HCT116 (cell line): ENCODE data around the gene URB1. TPM values are rescaled to one million over a fixed set of nuclear protein-coding genes. Genes with fewer than 3 reads are reported as not detected.

Source experiments
- ATAC-seq: fragments of 200-7000 bp; cut with Tn5 transposase; 2 replicates; pipeline ENCODE4 v1.9.1; 2020; ENCODE audit warnings: mild to moderate bottlenecking, moderate library complexity
- BruUV-seq: library from RNA; stranded (reverse); fragments of 400-500 nt; replicated peaks from 2 replicates; lab custom pipeline; 2021; lab: Mats Ljungman, UMichigan
- CTCF ChIA-PET: fragments of 300-600 bp; sonication (Branson Sonifier 250); formaldehyde crosslinking; loops from one replicate; lab custom pipeline; 2021; ENCODE audit warnings: antibody characterized with exemption; lab: Charles Lee
- POLR2A ChIA-PET: fragments of 300-600, 350-600 bp; sonication (Branson Sonifier 250); formaldehyde crosslinking; loops from one replicate; lab custom pipeline; 2021; ENCODE audit warnings: antibody characterized with exemption; lab: Charles Lee
- RAD21 ChIA-PET, 2 experiments: fragments of 300-600 bp; sonication (Branson Sonifier 250); formaldehyde crosslinking; loops; one replicate each; lab custom pipeline; 2023; ENCODE audit warnings: low total read pairs in 2 of 2; ENCODE audit not compliant: uncharacterized antibody in 2 of 2, unreplicated experiment in 2 of 2, low non-redundant PET in 1 of 2; lab: Charles Lee
- DNase-seq: peaks from one replicate; pipeline ENCODE4 v3.0.0-alpha.2; 2010; ENCODE audit warnings: low read depth, low spot score
- H2AFZ ChIP-seq: fragments of 200-600 bp; shearing (Covaris generic), sonication (generic); 2 replicates; pipeline ENCODE4 v1.6.1; 2017; ENCODE audit warnings: low read depth, mixed run types, mixed read lengths, antibody characterized with exemption, low read length; ENCODE audit not compliant: poor library complexity, severe bottlenecking
- H3K27ac ChIP-seq: 2 replicates; pipeline ENCODE4 v1.5.1; 2012; ENCODE audit warnings: low read depth, low read length
- H3K27me3 ChIP-seq: fragments of 200-600 bp; sonication (generic); 2 replicates; pipeline ENCODE4 v1.6.1; 2016; ENCODE audit warnings: mixed run types, low read length, mixed read lengths; ENCODE audit not compliant: insufficient read depth
- H3K36me3 ChIP-seq, 2 experiments: fragments of 200-500 bp in 1 of 2; fragments of 200-600 bp in 1 of 2; sonication (Bioruptor generic) in 1 of 2; sonication (generic) in 1 of 2; 2 replicates each; pipeline versions ENCODE4 v1.5.1 to v1.6.1; 2014 to 2016; ENCODE audit warnings: low read length in 2 of 2, inconsistent platforms in 1 of 2, mixed read lengths in 1 of 2, mixed run types in 1 of 2; ENCODE audit not compliant: insufficient read depth in 2 of 2, control insufficient read depth in 1 of 2
- H3K4me1 ChIP-seq, 2 experiments: fragments of 200-600 bp in 1 of 2; sonication (generic) in 1 of 2; 2 replicates each; pipeline versions ENCODE4 v1.5.1 to v1.6.1; 2012 to 2017; ENCODE audit warnings: low read length in 2 of 2, inconsistent platforms in 1 of 2, mild to moderate bottlenecking in 1 of 2, mixed read lengths in 1 of 2, mixed run types in 1 of 2, moderate library complexity in 1 of 2; ENCODE audit not compliant: insufficient read depth in 2 of 2, control insufficient read depth in 1 of 2
- H3K4me2 ChIP-seq: fragments of 200-600 bp; sonication (generic); 2 replicates; pipeline ENCODE4 v1.6.1; 2017; ENCODE audit warnings: mixed run types, low read length, mixed read lengths
- H3K4me3 ChIP-seq, 2 experiments: fragments of 200-600 bp in 1 of 2; sonication (generic) in 1 of 2; replicated peaks in 1 of 2; 2 replicates each; pipeline ENCODE4 v1.5.1; 2011 to 2016; ENCODE audit warnings: low read length in 2 of 2, control low read depth in 1 of 2, low read depth in 1 of 2, mild to moderate bottlenecking in 1 of 2, mixed read lengths in 1 of 2, mixed run types in 1 of 2
- H3K79me2 ChIP-seq: fragments of 200-600 bp; sonication (generic); 2 replicates; pipeline ENCODE4 v1.6.1; 2017; ENCODE audit warnings: mild to moderate bottlenecking, mixed run types, low read length, moderate library complexity, mixed read lengths; ENCODE audit not compliant: insufficient read depth
- H3K9ac ChIP-seq: fragments of 200-600 bp; sonication (generic); 2 replicates; pipeline ENCODE4 v1.6.1; 2016; ENCODE audit warnings: low read length, mixed read lengths
- H3K9me2 ChIP-seq: fragments of 200-600 bp; sonication (generic), shearing (Covaris generic); 2 replicates; pipeline ENCODE4 v1.6.1; 2017; ENCODE audit warnings: mixed run types, mild to moderate bottlenecking, moderate library complexity; ENCODE audit not compliant: insufficient read depth
- H3K9me3 ChIP-seq, 2 experiments: fragments of 200-500 bp in 1 of 2; fragments of 200-600 bp in 1 of 2; sonication (Bioruptor generic) in 1 of 2; sonication (generic) in 1 of 2; 2 replicates each; pipeline ENCODE4 v1.6.1; 2014 to 2017; ENCODE audit warnings: low read length in 2 of 2, mixed read lengths in 2 of 2, inconsistent platforms in 1 of 2, low read depth in 1 of 2, mild to moderate bottlenecking in 1 of 2, mixed run types in 1 of 2, moderate library complexity in 1 of 2; ENCODE audit not compliant: control insufficient read depth in 1 of 2, insufficient read depth in 1 of 2
- H4K20me1 ChIP-seq: fragments of 200-600 bp; sonication (generic), shearing (Covaris generic); 2 replicates; pipeline ENCODE4 v1.6.1; 2017; ENCODE audit warnings: mixed run types, mild to moderate bottlenecking, moderate library complexity; ENCODE audit not compliant: insufficient read depth
- CEBPB ChIP-seq: IDR thresholded peaks from 2 replicates; pipeline ENCODE4 v1.6.1; 2012; ENCODE audit warnings: low read depth
- EGR1 ChIP-seq: IDR thresholded peaks from 2 replicates; pipeline ENCODE4 v1.6.1; 2012; ENCODE audit warnings: low read depth
- ELF1 ChIP-seq: IDR thresholded peaks from 2 replicates; pipeline ENCODE4 v1.6.1; 2012; ENCODE audit warnings: low read depth, borderline replicate concordance
- EZH2 ChIP-seq: fragments of 200-600 bp; sonication (generic); IDR thresholded peaks from 2 replicates; pipeline ENCODE4 v1.6.1; 2017; ENCODE audit warnings: antibody characterized with exemption, mixed run types
- EZH2phosphoT487 ChIP-seq: fragments of 200-600 bp; IDR thresholded peaks from 2 replicates; pipeline ENCODE4 v1.6.1; 2018; ENCODE audit warnings: antibody characterized with exemption, borderline replicate concordance
- FOSL1 ChIP-seq: IDR thresholded peaks from 2 replicates; pipeline ENCODE4 v1.6.1; 2012; ENCODE audit warnings: low read depth
- JUND ChIP-seq: IDR thresholded peaks from 2 replicates; pipeline ENCODE4 v1.6.1; 2012
- POLR2AphosphoS5 ChIP-seq: IDR thresholded peaks from 2 replicates; pipeline ENCODE4 v1.6.1; 2011; ENCODE audit warnings: mild to moderate bottlenecking, low read depth, low read length, moderate library complexity
- SIN3A ChIP-seq: IDR thresholded peaks from 2 replicates; pipeline ENCODE4 v1.6.1; 2012; ENCODE audit warnings: low read depth
- SP1 ChIP-seq: IDR thresholded peaks from 2 replicates; pipeline ENCODE4 v1.6.1; 2012; ENCODE audit warnings: low read depth
- SRF ChIP-seq: IDR thresholded peaks from 2 replicates; pipeline ENCODE4 v1.6.1; 2012; ENCODE audit warnings: low read depth
- TCF7L2 ChIP-seq: IDR thresholded peaks from 2 replicates; pipeline ENCODE4 v1.7.0; 2011; ENCODE audit warnings: borderline replicate concordance, inconsistent platforms; ENCODE audit not compliant: insufficient read depth, insufficient read length; ENCODE audit errors: extremely low read depth
- YY1 ChIP-seq: IDR thresholded peaks from 2 replicates; pipeline ENCODE4 v1.6.1; 2011; ENCODE audit warnings: low read length, low read depth, moderate library complexity, mild to moderate bottlenecking; ENCODE audit not compliant: insufficient replicate concordance; ENCODE audit errors: extremely low read depth
- ZFX ChIP-seq: fragments of 450-650 bp; IDR thresholded peaks from 2 replicates; pipeline ENCODE4 v1.6.1; 2017
- ZNF274 ChIP-seq: fragments of 200-500 bp; sonication (Bioruptor generic); IDR thresholded peaks from 2 replicates; pipeline ENCODE4 v1.6.1; 2014; ENCODE audit warnings: mild to moderate bottlenecking, low read depth, low read length, inconsistent platforms
- intact Hi-C: fragments of 100-400 bp; cut with micrococcal nuclease; formaldehyde crosslinking; loops from 2 replicates; pipeline ENCODE4 v1.10.0; 2022
- total RNA-seq: library from RNA; stranded (reverse); gene quantifications from one replicate; pipeline ENCODE4 v1.2.1, GENCODE V29; 2021; ENCODE audit not compliant: unreplicated experiment
- TF ChIP-seq, protein P1 (sequence below), 3 experiments: fragments of 200-600 bp in 1 of 3; sonication (generic) in 1 of 3; IDR thresholded peaks in 2 of 3; conservative IDR thresholded peaks in 1 of 3; 2 replicates each; pipeline ENCODE4 v1.5.1; 2012 to 2017; ENCODE audit warnings: low read depth in 2 of 3, low read length in 2 of 3, antibody characterized with exemption in 1 of 3, borderline replicate concordance in 1 of 3, control low read depth in 1 of 3, mild to moderate bottlenecking in 1 of 3, mixed read lengths in 1 of 3, mixed run types in 1 of 3, moderate library complexity in 1 of 3; ENCODE audit not compliant: insufficient read depth in 1 of 3
- TF ChIP-seq, protein P2 (sequence below): IDR thresholded peaks from 2 replicates; pipeline ENCODE4 v1.6.1; 2012
- TF ChIP-seq, protein P3 (sequence below): IDR thresholded peaks from 2 replicates; pipeline ENCODE4 v1.6.1; 2012
- TF ChIP-seq, protein P4 (sequence below): IDR thresholded peaks from 2 replicates; pipeline ENCODE4 v1.6.1; 2011; ENCODE audit warnings: mild to moderate bottlenecking, low read length, moderate library complexity; ENCODE audit not compliant: insufficient replicate concordance; ENCODE audit errors: extremely low read depth
- TF ChIP-seq, protein P5 (sequence below): IDR thresholded peaks from 2 replicates; pipeline ENCODE4 v1.6.1; 2012; ENCODE audit warnings: low read depth

Gene URB1
- total RNA-seq, 1 experiment from 2014 or later, result 28.3 TPM

DNA sequence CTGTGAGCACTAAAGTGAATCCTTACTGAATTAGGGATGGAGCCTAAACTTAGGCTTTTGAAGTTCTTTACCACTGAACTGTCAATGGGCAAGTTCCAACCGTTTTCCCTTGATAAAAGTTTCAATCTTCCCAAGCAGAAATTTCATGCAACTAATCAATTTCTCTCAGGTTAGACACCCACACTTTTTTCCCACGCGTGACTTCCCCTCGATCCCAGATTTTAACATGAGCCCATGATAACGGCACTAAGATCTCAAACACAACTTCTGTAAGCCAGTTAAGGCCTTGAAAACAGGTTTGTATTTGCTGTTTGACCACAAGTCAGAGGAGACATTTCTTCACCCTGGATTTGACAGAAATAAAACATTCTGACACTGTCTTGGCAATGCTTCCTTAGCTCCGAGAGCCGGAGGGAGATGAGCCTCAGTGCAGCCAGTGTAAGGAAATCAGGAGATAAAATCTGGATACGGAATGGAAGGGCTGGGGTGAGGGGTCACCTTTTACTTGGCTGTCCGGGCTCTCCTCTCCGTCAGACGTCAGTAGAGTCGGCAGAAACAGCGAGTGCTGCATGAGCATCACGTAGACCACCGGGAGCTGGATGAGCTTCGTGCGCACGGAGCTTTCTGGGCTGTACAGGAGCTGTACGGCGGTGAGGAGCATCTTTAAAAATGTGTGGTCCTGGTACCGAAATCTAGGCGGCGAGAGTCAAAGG is 54.4 kb downstream of the URB1 start:
- H3K9ac ChIP-seq, result no peak overlapping the region
- H3K9me2 ChIP-seq, result no peaks in the 10 kb centered on the region
- DNase-seq (no peak), ATAC-seq (no peak)
- ChIA-PET POLR2A (no interaction called here), RAD21 (no interaction called here), CTCF (interaction anchor here (3.1 kb wide), 1 partner anchor 263 kb away, joined by 11 read pairs; no protein-coding TSS in a partner anchor)
- H3K36me3 ChIP-seq, result peaks cover 54 to 69% of the 10 kb centered on the region in 2 experiments
- H3K4me3 ChIP-seq, result no peak overlapping the region
- no peak overlapping the region for H3K27ac ChIP-seq
- peaks cover 13 to 16% of the 10 kb centered on the region in 2 experiments for H3K4me1 ChIP-seq
- no peak overlapping the region for H2AFZ ChIP-seq
- no peaks in the 10 kb centered on the region for H3K27me3 ChIP-seq
- no peak overlapping the region for H3K4me2 ChIP-seq
- intact Hi-C loops, result no loop called here
- H3K9me3 ChIP-seq, result no peaks in the 10 kb centered on the region
- no TSS peak for BruUV-seq
- H4K20me1 ChIP-seq, result peaks cover 4% of the 10 kb centered on the region; the same call in 1 of the 2 replicates
- H3K79me2 ChIP-seq, result peaks cover 30% of the 10 kb centered on the region
- TF ChIP-seq EZH2phosphoT487 (no peak), SP1 (no peak), JUND (no peak), SRF (no peak), YY1 (no peak), EGR1 (no peak), TCF7L2 (no peak), SIN3A (no peak), POLR2AphosphoS5 (no peak), FOSL1 (no peak), ZNF274 (no peak), ZFX (no peak), ELF1 (no peak), EZH2 (no peak), CEBPB (no peak)
- TF ChIP-seq, protein P1, sequence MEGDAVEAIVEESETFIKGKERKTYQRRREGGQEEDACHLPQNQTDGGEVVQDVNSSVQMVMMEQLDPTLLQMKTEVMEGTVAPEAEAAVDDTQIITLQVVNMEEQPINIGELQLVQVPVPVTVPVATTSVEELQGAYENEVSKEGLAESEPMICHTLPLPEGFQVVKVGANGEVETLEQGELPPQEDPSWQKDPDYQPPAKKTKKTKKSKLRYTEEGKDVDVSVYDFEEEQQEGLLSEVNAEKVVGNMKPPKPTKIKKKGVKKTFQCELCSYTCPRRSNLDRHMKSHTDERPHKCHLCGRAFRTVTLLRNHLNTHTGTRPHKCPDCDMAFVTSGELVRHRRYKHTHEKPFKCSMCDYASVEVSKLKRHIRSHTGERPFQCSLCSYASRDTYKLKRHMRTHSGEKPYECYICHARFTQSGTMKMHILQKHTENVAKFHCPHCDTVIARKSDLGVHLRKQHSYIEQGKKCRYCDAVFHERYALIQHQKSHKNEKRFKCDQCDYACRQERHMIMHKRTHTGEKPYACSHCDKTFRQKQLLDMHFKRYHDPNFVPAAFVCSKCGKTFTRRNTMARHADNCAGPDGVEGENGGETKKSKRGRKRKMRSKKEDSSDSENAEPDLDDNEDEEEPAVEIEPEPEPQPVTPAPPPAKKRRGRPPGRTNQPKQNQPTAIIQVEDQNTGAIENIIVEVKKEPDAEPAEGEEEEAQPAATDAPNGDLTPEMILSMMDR (IDR thresholded peaks at IDR 0.05 in 2 of 3, conservative IDR thresholded peaks at IDR 0.05 in 1 of 3; ENCODE audit: borderline replicate concordance in 1 of 3, insufficient read depth in 1 of 3, low read depth in 2 of 3, low read length in 2 of 3), result no peak
- TF ChIP-seq, protein P2, sequence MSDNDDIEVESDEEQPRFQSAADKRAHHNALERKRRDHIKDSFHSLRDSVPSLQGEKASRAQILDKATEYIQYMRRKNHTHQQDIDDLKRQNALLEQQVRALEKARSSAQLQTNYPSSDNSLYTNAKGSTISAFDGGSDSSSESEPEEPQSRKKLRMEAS, result no peak
- TF ChIP-seq, protein P3, sequence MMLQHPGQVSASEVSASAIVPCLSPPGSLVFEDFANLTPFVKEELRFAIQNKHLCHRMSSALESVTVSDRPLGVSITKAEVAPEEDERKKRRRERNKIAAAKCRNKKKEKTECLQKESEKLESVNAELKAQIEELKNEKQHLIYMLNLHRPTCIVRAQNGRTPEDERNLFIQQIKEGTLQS, result no peak
- TF ChIP-seq, protein P4, sequence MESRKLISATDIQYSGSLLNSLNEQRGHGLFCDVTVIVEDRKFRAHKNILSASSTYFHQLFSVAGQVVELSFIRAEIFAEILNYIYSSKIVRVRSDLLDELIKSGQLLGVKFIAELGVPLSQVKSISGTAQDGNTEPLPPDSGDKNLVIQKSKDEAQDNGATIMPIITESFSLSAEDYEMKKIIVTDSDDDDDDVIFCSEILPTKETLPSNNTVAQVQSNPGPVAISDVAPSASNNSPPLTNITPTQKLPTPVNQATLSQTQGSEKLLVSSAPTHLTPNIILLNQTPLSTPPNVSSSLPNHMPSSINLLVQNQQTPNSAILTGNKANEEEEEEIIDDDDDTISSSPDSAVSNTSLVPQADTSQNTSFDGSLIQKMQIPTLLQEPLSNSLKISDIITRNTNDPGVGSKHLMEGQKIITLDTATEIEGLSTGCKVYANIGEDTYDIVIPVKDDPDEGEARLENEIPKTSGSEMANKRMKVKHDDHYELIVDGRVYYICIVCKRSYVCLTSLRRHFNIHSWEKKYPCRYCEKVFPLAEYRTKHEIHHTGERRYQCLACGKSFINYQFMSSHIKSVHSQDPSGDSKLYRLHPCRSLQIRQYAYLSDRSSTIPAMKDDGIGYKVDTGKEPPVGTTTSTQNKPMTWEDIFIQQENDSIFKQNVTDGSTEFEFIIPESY, result no peak
- TF ChIP-seq, protein P5, sequence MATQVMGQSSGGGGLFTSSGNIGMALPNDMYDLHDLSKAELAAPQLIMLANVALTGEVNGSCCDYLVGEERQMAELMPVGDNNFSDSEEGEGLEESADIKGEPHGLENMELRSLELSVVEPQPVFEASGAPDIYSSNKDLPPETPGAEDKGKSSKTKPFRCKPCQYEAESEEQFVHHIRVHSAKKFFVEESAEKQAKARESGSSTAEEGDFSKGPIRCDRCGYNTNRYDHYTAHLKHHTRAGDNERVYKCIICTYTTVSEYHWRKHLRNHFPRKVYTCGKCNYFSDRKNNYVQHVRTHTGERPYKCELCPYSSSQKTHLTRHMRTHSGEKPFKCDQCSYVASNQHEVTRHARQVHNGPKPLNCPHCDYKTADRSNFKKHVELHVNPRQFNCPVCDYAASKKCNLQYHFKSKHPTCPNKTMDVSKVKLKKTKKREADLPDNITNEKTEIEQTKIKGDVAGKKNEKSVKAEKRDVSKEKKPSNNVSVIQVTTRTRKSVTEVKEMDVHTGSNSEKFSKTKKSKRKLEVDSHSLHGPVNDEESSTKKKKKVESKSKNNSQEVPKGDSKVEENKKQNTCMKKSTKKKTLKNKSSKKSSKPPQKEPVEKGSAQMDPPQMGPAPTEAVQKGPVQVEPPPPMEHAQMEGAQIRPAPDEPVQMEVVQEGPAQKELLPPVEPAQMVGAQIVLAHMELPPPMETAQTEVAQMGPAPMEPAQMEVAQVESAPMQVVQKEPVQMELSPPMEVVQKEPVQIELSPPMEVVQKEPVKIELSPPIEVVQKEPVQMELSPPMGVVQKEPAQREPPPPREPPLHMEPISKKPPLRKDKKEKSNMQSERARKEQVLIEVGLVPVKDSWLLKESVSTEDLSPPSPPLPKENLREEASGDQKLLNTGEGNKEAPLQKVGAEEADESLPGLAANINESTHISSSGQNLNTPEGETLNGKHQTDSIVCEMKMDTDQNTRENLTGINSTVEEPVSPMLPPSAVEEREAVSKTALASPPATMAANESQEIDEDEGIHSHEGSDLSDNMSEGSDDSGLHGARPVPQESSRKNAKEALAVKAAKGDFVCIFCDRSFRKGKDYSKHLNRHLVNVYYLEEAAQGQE, result no peak
